Measurements from ENCODE around the gene SIGLEC15. TPM values are rescaled to one million over a fixed set of nuclear protein-coding genes. Genes with fewer than 3 reads are reported as not detected.

The SIGLEC15 gene
- polyA plus RNA-seq, 3 donors = 6.5 to 9.9 (median 7.8) TPM

GRCh38 chr18:45890606-45891005 lies 65.1 kb downstream of the SIGLEC15 start:
- Histone ChIP-seq H3K4me1 (ENCODE audit: control insufficient read depth in 1 of 2, insufficient read depth in 2 of 2, low read length in 2 of 2) (peaks cover 24 to 25% of the 10 kb centered on the region in 2 donors), H4K20me1 (ENCODE audit: insufficient read depth, low read length) (no peaks in the 10 kb centered on the region), H3K9me3 (replicated peaks in 1 of 2; ENCODE audit: control insufficient read depth in 1 of 2, insufficient read depth in 1 of 2, low read length in 2 of 2) (no peaks in the 10 kb centered on the region), H2AFZ (ENCODE audit: insufficient read depth, low read depth, low read length, poor library complexity, severe bottlenecking) (no peak overlapping the region), H3K27ac (ENCODE audit: low read depth in 1 of 2, low read length in 2 of 2) (peak overlapping the region; percentile 47 to 77), H3K4me2 (replicated peaks; ENCODE audit: extremely low read depth, low read length, poor library complexity, severe bottlenecking) (peak overlapping the region; percentile 32), H3K4me3 (replicated peaks in 1 of 3; ENCODE audit: low read depth in 2 of 3, low read length in 3 of 3) (peak overlapping the region in 1 of 3 experiments; percentile 21), H3K9ac (ENCODE audit: insufficient read depth, low read length, poor library complexity, severe bottlenecking) (no peak overlapping the region), H3K27me3 (ENCODE audit: control insufficient read depth in 2 of 2, insufficient read depth in 2 of 2, low read length in 2 of 2) (no peaks in the 10 kb centered on the region), H3K79me2 (ENCODE audit: insufficient read depth, low read length) (no peaks in the 10 kb centered on the region), H3K36me3 (replicated peaks in 1 of 2; ENCODE audit: control insufficient read depth in 1 of 2, insufficient read depth in 2 of 2, low read length in 2 of 2) (peaks cover 32 to 69% of the 10 kb centered on the region in 2 donors)
- DNase-seq = peak; percentile 67 to 71 (median 67)
- H3K36me3 Mint-ChIP-seq = peaks cover 38 to 56% of the 10 kb centered on the region in 2 donors
- intact Hi-C loops (cut with micrococcal nuclease) = no loop called here
- H3K9me3 Mint-ChIP-seq = peaks cover 0 to 2% (median 0%) of the 10 kb centered on the region in 7 donors
- H3K27ac Mint-ChIP-seq = peak overlapping the region; percentile 73 to 93 (median 89)
- H3K4me1 Mint-ChIP-seq = peaks cover 21% of the 10 kb centered on the region
- H3K27me3 Mint-ChIP-seq (ENCODE audit: low read depth in 3 of 3) = no peaks in the 10 kb centered on the region
- WGBS (ENCODE audit: insufficient coverage) = no CpG with 5 or more reads among the region's 1 CpG
- no peak for TF ChIP-seq CTCF (IDR thresholded peaks at IDR 0.05)
- H3K4me3 Mint-ChIP-seq = peak overlapping the region in 1 of 2 donors; percentile 35

- Histone ChIP-seq H3K27me3 (ENCODE audit: control insufficient read depth in 2 of 2, insufficient read depth in 2 of 2, low read length in 2 of 2) (no peaks in the 10 kb centered on the region), H3K4me3 (replicated peaks in 1 of 3; ENCODE audit: low read depth in 2 of 3, low read length in 3 of 3) (no peak overlapping the region), H3K27ac (ENCODE audit: low read depth in 1 of 2, low read length in 2 of 2) (peak overlapping the region in 1 of 2 donors; percentile 9), H3K4me2 (replicated peaks; ENCODE audit: extremely low read depth, low read length, poor library complexity, severe bottlenecking) (no peak overlapping the region), H3K9ac (ENCODE audit: insufficient read depth, low read length, poor library complexity, severe bottlenecking) (no peak overlapping the region), H2AFZ (ENCODE audit: insufficient read depth, low read depth, low read length, poor library complexity, severe bottlenecking) (no peak overlapping the region), H3K36me3 (replicated peaks in 1 of 2; ENCODE audit: control insufficient read depth in 1 of 2, insufficient read depth in 2 of 2, low read length in 2 of 2) (peaks cover 38 to 69% of the 10 kb centered on the region in 2 donors), H3K9me3 (replicated peaks in 1 of 2; ENCODE audit: control insufficient read depth in 1 of 2, insufficient read depth in 1 of 2, low read length in 2 of 2) (no peaks in the 10 kb centered on the region), H3K79me2 (ENCODE audit: insufficient read depth, low read length) (no peaks in the 10 kb centered on the region), H4K20me1 (ENCODE audit: insufficient read depth, low read length) (no peaks in the 10 kb centered on the region), H3K4me1 (ENCODE audit: control insufficient read depth in 1 of 2, insufficient read depth in 2 of 2, low read length in 2 of 2) (peaks cover 24 to 25% of the 10 kb centered on the region in 2 donors)
- no peak for TF ChIP-seq CTCF (IDR thresholded peaks at IDR 0.05)
- Mint-ChIP-seq H3K27me3 (ENCODE audit: low read depth in 3 of 3) (no peaks in the 10 kb centered on the region), H3K36me3 (peaks cover 41 to 63% of the 10 kb centered on the region in 2 donors), H3K27ac (peak overlapping the region in 3 of 7 donors; percentile 49 to 73 (median 68)), H3K4me3 (no peak overlapping the region), H3K4me1 (peaks cover 21% of the 10 kb centered on the region), H3K9me3 (peaks cover 0 to 2% (median 0%) of the 10 kb centered on the region in 7 donors)
- no peak for DNase-seq
- WGBS (ENCODE audit: insufficient coverage) = no CpG with 5 or more reads among the region's 2 CpGs
- intact Hi-C loops (cut with micrococcal nuclease) = no loop called here
These were observed 66.3 kb downstream of the SIGLEC15 start for GRCh38 chr18:45891806-45892205.

Small RNAs within 50 kb of the gene (small RNA-seq; reads per million reads assigned to genes)
- gene AC087685.1 (ENCODE audit: insufficient read length, low read depth) = not detected

Other genes with a start within 250 kb of the SIGLEC15 start
- not detected for gene SLC14A2, start 210.2 kb upstream of the SIGLEC15 start, polyA plus RNA-seq
- gene SLC14A1, start 101.5 kb upstream of the SIGLEC15 start, polyA plus RNA-seq = not detected
- 10 to 100 TPM in 1 of 3 donors, 1 to 10 TPM in 2; 1.3 to 15.9 (median 1.4) TPM for gene EPG5, start 141.7 kb downstream of the SIGLEC15 start, polyA plus RNA-seq
- 10 to 100 TPM; 35.0 to 64.1 (median 42.3) TPM for gene PSTPIP2, start 246.6 kb downstream of the SIGLEC15 start, polyA plus RNA-seq